HepG2 (cell line): Measurements from ENCODE around the gene KMT2A. TPM values are rescaled to one million over a fixed set of nuclear protein-coding genes. Genes with fewer than 3 reads are reported as not detected.
A peak's percentile ranks its signal among the peaks of the same experiment; 100 is the strongest.

Source experiments
- ESRRA ChIP-seq: sonication (generic); formaldehyde crosslinking; IDR thresholded peaks from 2 replicates; pipeline ENCODE4 v1.5.1; 2020; ENCODE audit warnings: mild to moderate bottlenecking, low read depth, missing genetic modification reagents
- FOSL2 ChIP-seq: sonication (generic); formaldehyde crosslinking; IDR thresholded peaks from 2 replicates; pipeline ENCODE4 v1.4.0; 2020; ENCODE audit warnings: missing genetic modification reagents
- GATAD1 ChIP-seq: IDR thresholded peaks from 2 replicates; pipeline ENCODE4 v1.6.1; 2016; ENCODE audit warnings: missing genetic modification reagents, missing compliant biosample characterization
- IKZF4 ChIP-seq: sonication (generic); formaldehyde crosslinking; IDR thresholded peaks from 2 replicates; pipeline ENCODE4 v1.5.1; 2020; ENCODE audit warnings: borderline replicate concordance, mild to moderate bottlenecking, low read depth, missing genetic modification reagents; ENCODE audit errors: not compliant biosample characterization
- KAT2B ChIP-seq: fragments of 150-350 bp; IDR thresholded peaks from 2 replicates; pipeline ENCODE4 v1.6.1; 2014; ENCODE audit warnings: low read depth, low read length, borderline replicate concordance
- MIER2 ChIP-seq: IDR thresholded peaks from 2 replicates; pipeline ENCODE4 v1.6.1; 2016; ENCODE audit warnings: missing biosample characterization, missing genetic modification reagents
- NAIF1 ChIP-seq: sonication (generic); formaldehyde crosslinking; IDR thresholded peaks from 2 replicates; pipeline ENCODE4 v1.5.0; 2020; ENCODE audit warnings: mild to moderate bottlenecking, missing genetic modification reagents, borderline replicate concordance
- NR2F2 ChIP-seq: IDR thresholded peaks from 2 replicates; pipeline ENCODE4 v1.6.1; 2012; ENCODE audit warnings: low read depth, inconsistent platforms, borderline replicate concordance
- PITX1 ChIP-seq: sonication (generic); formaldehyde crosslinking; IDR thresholded peaks from 2 replicates; pipeline ENCODE4 v1.5.1; 2020; ENCODE audit warnings: mild to moderate bottlenecking, missing genetic modification reagents
- RBM39 ChIP-seq: fragments of 200-400 bp; formaldehyde crosslinking; IDR thresholded peaks from one replicate; pipeline ENCODE4 v1.6.1; 2018; ENCODE audit warnings: antibody characterized with exemption, mild to moderate bottlenecking, low read depth, low read length; ENCODE audit not compliant: poor library complexity, severe bottlenecking
- TOE1 ChIP-seq: sonication (generic); formaldehyde crosslinking; IDR thresholded peaks from 2 replicates; pipeline ENCODE4 v1.4.0; 2020; ENCODE audit warnings: mild to moderate bottlenecking, missing genetic modification reagents
- ZBTB7A ChIP-seq: sonication (generic); formaldehyde crosslinking; IDR thresholded peaks from 2 replicates; pipeline ENCODE4 v1.8.0; 2022; ENCODE audit warnings: mild to moderate bottlenecking, missing genetic modification reagents
- ZNF121 ChIP-seq: sonication (generic); formaldehyde crosslinking; IDR thresholded peaks from 2 replicates; pipeline ENCODE4 v1.5.0; 2020; ENCODE audit warnings: mild to moderate bottlenecking, missing genetic modification reagents
- ZNF329 ChIP-seq: sonication (generic); formaldehyde crosslinking; IDR thresholded peaks from 2 replicates; pipeline ENCODE4 v1.9.0; 2021; ENCODE audit warnings: low read depth, mild to moderate bottlenecking, missing genetic modification reagents
- ZNF432 ChIP-seq: sonication (generic); formaldehyde crosslinking; IDR thresholded peaks from 2 replicates; pipeline ENCODE4 v1.5.0; 2020; ENCODE audit warnings: missing genetic modification reagents, mild to moderate bottlenecking, borderline replicate concordance
- ZNF746 ChIP-seq: sonication (generic); formaldehyde crosslinking; IDR thresholded peaks from 2 replicates; pipeline ENCODE4 v1.8.0; 2022; ENCODE audit warnings: mild to moderate bottlenecking, missing genetic modification reagents
- ZSCAN30 ChIP-seq: sonication (generic); formaldehyde crosslinking; IDR thresholded peaks from 2 replicates; pipeline ENCODE4 v1.5.0; 2020; ENCODE audit warnings: mild to moderate bottlenecking, missing genetic modification reagents
- polyA plus RNA-seq, 8 experiments: library from polyadenylated mRNA; depleted of rRNA in 3 of 8; stranded (reverse) in 7 of 8; unstranded in 1 of 8; fragments of >200 nt; fragmentation: Illumina TruSeq in 4 of 8; extraction: Trizol in 4 of 8; gene quantifications; 2 replicates each; pipeline versions ENCODE4 v1.2.1 to v1.2.3, GENCODE V29; 2011 to 2016; ENCODE audit warnings: low read depth in 4 of 8, missing spikeins in 1 of 8, mixed read lengths in 1 of 8; ENCODE audit not compliant: insufficient read depth in 1 of 8
- total RNA-seq, 5 experiments: library from RNA; depleted of rRNA; stranded (reverse); fragments of >200 nt; fragmentation: Illumina TruSeq; extraction: Trizol; gene quantifications; 2 replicates each; pipeline ENCODE4 v1.2.3, GENCODE V29; 2016; ENCODE audit warnings: low read depth in 1 of 5
- TF ChIP-seq, protein P1 (sequence below): sonication (generic); formaldehyde crosslinking; IDR thresholded peaks from 2 replicates; pipeline ENCODE4 v1.4.0; 2020; ENCODE audit warnings: missing genetic modification reagents, mild to moderate bottlenecking, borderline replicate concordance
- TF ChIP-seq, protein P2 (sequence below): sonication (generic); formaldehyde crosslinking; IDR thresholded peaks from 2 replicates; pipeline ENCODE4 v1.4.0; 2020; ENCODE audit warnings: missing genetic modification reagents, borderline replicate concordance
- TF ChIP-seq, protein P3 (sequence below): IDR thresholded peaks from 2 replicates; pipeline ENCODE4 v1.6.1; 2016; ENCODE audit warnings: low read depth, borderline replicate concordance

Gene KMT2A
- total and polyA plus RNA-seq, 2 of the 13 experiments (the other 11 are each of a cell fraction or from before 2014, with no cell fraction given): 12.4 to 20.0 TPM

DNA sequence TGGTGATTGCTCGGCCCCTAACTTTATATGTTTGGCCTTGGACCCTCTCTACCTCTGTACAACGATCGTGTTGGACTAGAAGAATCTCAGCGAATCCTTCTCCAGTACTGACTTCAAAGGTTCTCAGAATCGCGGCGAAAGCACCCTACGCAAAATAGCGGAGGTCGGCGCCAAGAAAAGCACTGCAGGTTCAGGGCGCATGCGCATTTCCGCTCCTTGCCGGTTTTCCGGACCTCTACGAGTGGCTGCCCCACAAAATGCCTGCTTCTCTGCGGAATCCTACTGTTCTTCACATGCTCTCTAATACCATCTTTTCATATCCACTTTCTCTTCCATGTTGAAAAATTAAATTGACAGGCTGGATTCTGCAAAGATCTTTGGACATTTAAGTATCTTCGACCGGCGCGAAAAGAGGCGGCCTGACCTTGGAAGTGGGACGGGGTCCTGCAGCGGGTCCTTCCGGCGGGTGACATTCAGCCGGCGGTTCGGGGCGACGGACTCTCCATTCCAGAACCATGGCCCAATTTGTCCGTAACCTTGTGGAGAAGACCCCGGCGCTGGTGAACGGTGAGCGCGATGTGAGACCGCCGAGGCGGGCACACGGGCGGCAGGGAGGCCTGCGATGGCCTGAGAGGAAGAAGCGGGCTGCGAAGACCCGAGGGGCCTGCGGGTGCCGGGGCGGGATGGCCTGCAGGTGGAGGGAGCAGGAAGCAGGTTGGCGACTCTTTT is 35.0 kb upstream of the KMT2A start, which contains the start of gene ATP5MG (continued):
- TF ChIP-seq KAT2B (no peak), GATAD1 (CRISPR knock-in tag) (peak; percentile 91), NAIF1 (CRISPR knock-in tag) (peak; percentile 84), PITX1 (CRISPR knock-in tag) (peak; percentile 48; the same call in 1 of the 2 replicates), IKZF4 (peak; percentile 81), ZNF432 (CRISPR knock-in tag) (no peak), RBM39 (no peak), ZNF746 (CRISPR knock-in tag) (no peak), TOE1 (CRISPR knock-in tag) (no peak), ZBTB7A (0 out of 2 replicates have a peak, but pooled peaks have one; percentile 51), MIER2 (CRISPR knock-in tag) (no peak), NR2F2 (no peak; the same call in 1 of the 2 replicates), ZNF329 (CRISPR knock-in tag) (peak; percentile 36; the same call in 1 of the 2 replicates), FOSL2 (CRISPR knock-in tag) (peak; percentile 6; the same call in 1 of the 2 replicates), ESRRA (CRISPR knock-in tag) (no peak), ZNF121 (CRISPR knock-in tag) (no peak), ZSCAN30 (no peak)
- TF ChIP-seq, protein P1, sequence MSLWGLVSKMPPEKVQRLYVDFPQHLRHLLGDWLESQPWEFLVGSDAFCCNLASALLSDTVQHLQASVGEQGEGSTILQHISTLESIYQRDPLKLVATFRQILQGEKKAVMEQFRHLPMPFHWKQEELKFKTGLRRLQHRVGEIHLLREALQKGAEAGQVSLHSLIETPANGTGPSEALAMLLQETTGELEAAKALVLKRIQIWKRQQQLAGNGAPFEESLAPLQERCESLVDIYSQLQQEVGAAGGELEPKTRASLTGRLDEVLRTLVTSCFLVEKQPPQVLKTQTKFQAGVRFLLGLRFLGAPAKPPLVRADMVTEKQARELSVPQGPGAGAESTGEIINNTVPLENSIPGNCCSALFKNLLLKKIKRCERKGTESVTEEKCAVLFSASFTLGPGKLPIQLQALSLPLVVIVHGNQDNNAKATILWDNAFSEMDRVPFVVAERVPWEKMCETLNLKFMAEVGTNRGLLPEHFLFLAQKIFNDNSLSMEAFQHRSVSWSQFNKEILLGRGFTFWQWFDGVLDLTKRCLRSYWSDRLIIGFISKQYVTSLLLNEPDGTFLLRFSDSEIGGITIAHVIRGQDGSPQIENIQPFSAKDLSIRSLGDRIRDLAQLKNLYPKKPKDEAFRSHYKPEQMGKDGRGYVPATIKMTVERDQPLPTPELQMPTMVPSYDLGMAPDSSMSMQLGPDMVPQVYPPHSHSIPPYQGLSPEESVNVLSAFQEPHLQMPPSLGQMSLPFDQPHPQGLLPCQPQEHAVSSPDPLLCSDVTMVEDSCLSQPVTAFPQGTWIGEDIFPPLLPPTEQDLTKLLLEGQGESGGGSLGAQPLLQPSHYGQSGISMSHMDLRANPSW: peak; percentile 35; the same call in 1 of the 2 replicates
- TF ChIP-seq, protein P2, sequence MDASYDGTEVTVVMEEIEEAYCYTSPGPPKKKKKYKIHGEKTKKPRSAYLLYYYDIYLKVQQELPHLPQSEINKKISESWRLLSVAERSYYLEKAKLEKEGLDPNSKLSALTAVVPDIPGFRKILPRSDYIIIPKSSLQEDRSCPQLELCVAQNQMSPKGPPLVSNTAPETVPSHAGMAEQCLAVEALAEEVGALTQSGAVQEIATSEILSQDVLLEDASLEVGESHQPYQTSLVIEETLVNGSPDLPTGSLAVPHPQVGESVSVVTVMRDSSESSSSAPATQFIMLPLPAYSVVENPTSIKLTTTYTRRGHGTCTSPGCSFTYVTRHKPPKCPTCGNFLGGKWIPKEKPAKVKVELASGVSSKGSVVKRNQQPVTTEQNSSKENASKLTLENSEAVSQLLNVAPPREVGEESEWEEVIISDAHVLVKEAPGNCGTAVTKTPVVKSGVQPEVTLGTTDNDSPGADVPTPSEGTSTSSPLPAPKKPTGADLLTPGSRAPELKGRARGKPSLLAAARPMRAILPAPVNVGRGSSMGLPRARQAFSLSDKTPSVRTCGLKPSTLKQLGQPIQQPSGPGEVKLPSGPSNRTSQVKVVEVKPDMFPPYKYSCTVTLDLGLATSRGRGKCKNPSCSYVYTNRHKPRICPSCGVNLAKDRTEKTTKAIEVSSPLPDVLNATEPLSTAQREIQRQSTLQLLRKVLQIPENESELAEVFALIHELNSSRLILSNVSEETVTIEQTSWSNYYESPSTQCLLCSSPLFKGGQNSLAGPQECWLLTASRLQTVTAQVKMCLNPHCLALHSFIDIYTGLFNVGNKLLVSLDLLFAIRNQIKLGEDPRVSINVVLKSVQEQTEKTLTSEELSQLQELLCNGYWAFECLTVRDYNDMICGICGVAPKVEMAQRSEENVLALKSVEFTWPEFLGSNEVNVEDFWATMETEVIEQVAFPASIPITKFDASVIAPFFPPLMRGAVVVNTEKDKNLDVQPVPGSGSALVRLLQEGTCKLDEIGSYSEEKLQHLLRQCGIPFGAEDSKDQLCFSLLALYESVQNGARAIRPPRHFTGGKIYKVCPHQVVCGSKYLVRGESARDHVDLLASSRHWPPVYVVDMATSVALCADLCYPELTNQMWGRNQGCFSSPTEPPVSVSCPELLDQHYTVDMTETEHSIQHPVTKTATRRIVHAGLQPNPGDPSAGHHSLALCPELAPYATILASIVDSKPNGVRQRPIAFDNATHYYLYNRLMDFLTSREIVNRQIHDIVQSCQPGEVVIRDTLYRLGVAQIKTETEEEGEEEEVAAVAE (CRISPR knock-in tag): no peak
- TF ChIP-seq, protein P3, sequence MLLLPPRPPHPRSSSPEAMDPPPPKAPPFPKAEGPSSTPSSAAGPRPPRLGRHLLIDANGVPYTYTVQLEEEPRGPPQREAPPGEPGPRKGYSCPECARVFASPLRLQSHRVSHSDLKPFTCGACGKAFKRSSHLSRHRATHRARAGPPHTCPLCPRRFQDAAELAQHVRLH (CRISPR knock-in tag): peak; percentile 24; the same call in 1 of the 2 replicates
